HEK293 (cell line): Measurements from ENCODE around the gene PARD3B.

Source experiments
- CTCF ChIA-PET: fragments of 350-600 bp; formaldehyde crosslinking; extraction: SDS; loops from one replicate; lab custom pipeline; 2021; ENCODE audit warnings: antibody characterized with exemption; lab: Yijun Ruan, JAX
- POLR2A ChIA-PET: fragments of 300-600 bp; formaldehyde crosslinking; extraction: SDS; loops from one replicate; lab custom pipeline; 2020; ENCODE audit warnings: antibody characterized with exemption, inconsistent platforms; lab: Yijun Ruan, JAX
- H3K27ac ChIP-seq: fragments of 200-500 bp; sonication (Bioruptor generic); 2 replicates; pipeline ENCODE4 v1.5.1; 2014; ENCODE audit warnings: low read depth, low read length, control low read depth, inconsistent platforms; ENCODE audit errors: extremely low read depth
- H3K36me3 ChIP-seq, 2 experiments: fragments of 200-500 bp in 1 of 2; sonication (Bioruptor generic) in 1 of 2; 1 replicate in 1 of 2; 2 replicates in 1 of 2; pipeline ENCODE4 v1.5.1; 2014 to 2017; ENCODE audit warnings: inconsistent platforms in 2 of 2, low read length in 2 of 2; ENCODE audit not compliant: control insufficient read depth in 2 of 2, insufficient read depth in 1 of 2
- H3K4me1 ChIP-seq: fragments of 200-500 bp; sonication (Bioruptor generic); 2 replicates; pipeline ENCODE4 v1.5.1; 2014; ENCODE audit warnings: mild to moderate bottlenecking, low read length, inconsistent platforms; ENCODE audit not compliant: control insufficient read depth, insufficient read depth
- H3K4me3 ChIP-seq: 2 replicates; pipeline ENCODE4 v1.5.1; 2011; ENCODE audit warnings: low read depth, mild to moderate bottlenecking, control low read depth, low read length, moderate library complexity
- H3K9me3 ChIP-seq: fragments of 200-500 bp; sonication (Bioruptor generic); 2 replicates; pipeline ENCODE4 v1.5.1; 2014; ENCODE audit warnings: low read depth, low read length, inconsistent platforms; ENCODE audit not compliant: control insufficient read depth, insufficient read depth
- GLI4 ChIP-seq: fragments of 450-650 bp; formaldehyde crosslinking; IDR thresholded peaks from 2 replicates; pipeline ENCODE4 v1.5.1; 2016; ENCODE audit warnings: missing biosample characterization, missing genetic modification characterization
- REPIN1 ChIP-seq: fragments of 450-650 bp; formaldehyde crosslinking; IDR thresholded peaks from 2 replicates; pipeline ENCODE4 v1.5.1; 2017; ENCODE audit warnings: missing biosample characterization, missing genetic modification characterization, low read depth
- REST ChIP-seq: fragments of 450-650 bp; formaldehyde crosslinking; IDR thresholded peaks from 2 replicates; pipeline ENCODE4 v1.5.1; 2016; ENCODE audit warnings: missing biosample characterization, missing genetic modification characterization
- ZNF140 ChIP-seq: fragments of 450-650 bp; formaldehyde crosslinking; IDR thresholded peaks from 2 replicates; pipeline ENCODE4 v1.5.1; 2016; ENCODE audit warnings: missing biosample characterization, missing genetic modification characterization
- ZNF211 ChIP-seq: fragments of 450-650 bp; formaldehyde crosslinking; IDR thresholded peaks from 2 replicates; pipeline ENCODE4 v1.5.1; 2016; ENCODE audit warnings: low read depth, missing biosample characterization, missing genetic modification characterization
- ZNF239 ChIP-seq: fragments of 450-650 bp; formaldehyde crosslinking; IDR thresholded peaks from 2 replicates; pipeline ENCODE4 v1.5.1; 2016; ENCODE audit warnings: missing biosample characterization, missing genetic modification characterization
- ZNF292 ChIP-seq: fragments of 450-650 bp; formaldehyde crosslinking; IDR thresholded peaks from 2 replicates; pipeline ENCODE4 v1.5.1; 2016; ENCODE audit warnings: low read depth, missing biosample characterization, missing genetic modification characterization, borderline replicate concordance
- ZNF366 ChIP-seq: fragments of 450-650 bp; formaldehyde crosslinking; conservative IDR thresholded peaks from 2 replicates; pipeline ENCODE4 v1.5.1; 2016; ENCODE audit warnings: missing biosample characterization, missing genetic modification characterization
- ZNF561 ChIP-seq: fragments of 450-650 bp; IDR thresholded peaks from 2 replicates; pipeline ENCODE4 v1.5.1; 2018; ENCODE audit warnings: missing biosample characterization, missing genetic modification characterization, borderline replicate concordance
- ZSCAN16 ChIP-seq: fragments of 450-650 bp; formaldehyde crosslinking; IDR thresholded peaks from 2 replicates; pipeline ENCODE4 v1.5.1; 2016; ENCODE audit warnings: missing biosample characterization, missing genetic modification characterization
- TF ChIP-seq, protein P1 (sequence below): fragments of 450-650 bp; formaldehyde crosslinking; conservative IDR thresholded peaks from 2 replicates; pipeline ENCODE4 v1.5.1; 2016; ENCODE audit warnings: low read depth, missing biosample characterization, missing genetic modification characterization
- TF ChIP-seq, protein P2 (sequence below): fragments of 450-650 bp; formaldehyde crosslinking; IDR thresholded peaks from 2 replicates; pipeline ENCODE4 v1.5.1; 2016; ENCODE audit warnings: missing biosample characterization, missing genetic modification characterization
- TF ChIP-seq, protein P3 (sequence below): fragments of 450-650 bp; formaldehyde crosslinking; IDR thresholded peaks from 2 replicates; pipeline ENCODE4 v1.5.1; 2016; ENCODE audit warnings: missing biosample characterization, missing genetic modification characterization
- TF ChIP-seq, protein P4 (sequence below): sonication (generic); formaldehyde crosslinking; IDR thresholded peaks from 2 replicates; pipeline ENCODE4 v1.8.1; 2022; ENCODE audit warnings: mild to moderate bottlenecking, moderate library complexity, missing genetic modification reagents
- TF ChIP-seq, protein P5 (sequence below): fragments of 450-650 bp; formaldehyde crosslinking; IDR thresholded peaks from 2 replicates; pipeline ENCODE4 v1.5.1; 2016; ENCODE audit warnings: missing biosample characterization, missing genetic modification characterization, borderline replicate concordance

The PARD3B gene

DNA sequence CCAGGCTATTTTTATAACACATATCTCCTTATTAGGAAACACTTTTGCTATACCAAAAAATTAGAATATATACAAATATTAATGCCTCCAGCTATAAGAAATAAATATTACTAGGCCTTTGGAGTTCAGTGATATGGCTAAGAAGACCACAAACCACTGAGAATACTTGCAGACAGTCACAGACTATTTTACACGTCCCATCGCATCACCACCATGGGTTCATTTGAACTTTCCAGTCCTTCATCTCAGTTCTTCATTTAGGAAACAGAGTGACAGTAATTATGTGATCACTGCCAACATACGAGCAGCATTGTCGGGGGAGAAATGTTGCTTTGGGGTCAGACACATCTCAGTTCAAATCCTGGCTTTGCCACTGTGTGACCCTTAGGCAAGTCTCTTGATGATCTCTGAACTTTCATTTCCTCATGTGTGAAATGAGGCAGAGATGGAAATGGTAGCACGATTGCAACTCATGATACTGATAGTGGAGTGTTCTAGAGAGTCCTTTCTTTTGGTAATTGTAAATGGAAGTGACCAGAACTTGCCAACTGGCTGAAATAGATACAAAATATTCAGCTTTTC, 998.1 kb downstream of the PARD3B start:
- no peaks in the 10 kb centered on the region for H3K4me1 ChIP-seq
- no peak overlapping the region for H3K27ac ChIP-seq
- no peak overlapping the region for H3K4me3 ChIP-seq
- H3K36me3 ChIP-seq: no peaks in the 10 kb centered on the region
- ChIA-PET POLR2A (no interaction called here), CTCF (no interaction called here)
- H3K9me3 ChIP-seq: no peaks in the 10 kb centered on the region
- TF ChIP-seq, protein P1, sequence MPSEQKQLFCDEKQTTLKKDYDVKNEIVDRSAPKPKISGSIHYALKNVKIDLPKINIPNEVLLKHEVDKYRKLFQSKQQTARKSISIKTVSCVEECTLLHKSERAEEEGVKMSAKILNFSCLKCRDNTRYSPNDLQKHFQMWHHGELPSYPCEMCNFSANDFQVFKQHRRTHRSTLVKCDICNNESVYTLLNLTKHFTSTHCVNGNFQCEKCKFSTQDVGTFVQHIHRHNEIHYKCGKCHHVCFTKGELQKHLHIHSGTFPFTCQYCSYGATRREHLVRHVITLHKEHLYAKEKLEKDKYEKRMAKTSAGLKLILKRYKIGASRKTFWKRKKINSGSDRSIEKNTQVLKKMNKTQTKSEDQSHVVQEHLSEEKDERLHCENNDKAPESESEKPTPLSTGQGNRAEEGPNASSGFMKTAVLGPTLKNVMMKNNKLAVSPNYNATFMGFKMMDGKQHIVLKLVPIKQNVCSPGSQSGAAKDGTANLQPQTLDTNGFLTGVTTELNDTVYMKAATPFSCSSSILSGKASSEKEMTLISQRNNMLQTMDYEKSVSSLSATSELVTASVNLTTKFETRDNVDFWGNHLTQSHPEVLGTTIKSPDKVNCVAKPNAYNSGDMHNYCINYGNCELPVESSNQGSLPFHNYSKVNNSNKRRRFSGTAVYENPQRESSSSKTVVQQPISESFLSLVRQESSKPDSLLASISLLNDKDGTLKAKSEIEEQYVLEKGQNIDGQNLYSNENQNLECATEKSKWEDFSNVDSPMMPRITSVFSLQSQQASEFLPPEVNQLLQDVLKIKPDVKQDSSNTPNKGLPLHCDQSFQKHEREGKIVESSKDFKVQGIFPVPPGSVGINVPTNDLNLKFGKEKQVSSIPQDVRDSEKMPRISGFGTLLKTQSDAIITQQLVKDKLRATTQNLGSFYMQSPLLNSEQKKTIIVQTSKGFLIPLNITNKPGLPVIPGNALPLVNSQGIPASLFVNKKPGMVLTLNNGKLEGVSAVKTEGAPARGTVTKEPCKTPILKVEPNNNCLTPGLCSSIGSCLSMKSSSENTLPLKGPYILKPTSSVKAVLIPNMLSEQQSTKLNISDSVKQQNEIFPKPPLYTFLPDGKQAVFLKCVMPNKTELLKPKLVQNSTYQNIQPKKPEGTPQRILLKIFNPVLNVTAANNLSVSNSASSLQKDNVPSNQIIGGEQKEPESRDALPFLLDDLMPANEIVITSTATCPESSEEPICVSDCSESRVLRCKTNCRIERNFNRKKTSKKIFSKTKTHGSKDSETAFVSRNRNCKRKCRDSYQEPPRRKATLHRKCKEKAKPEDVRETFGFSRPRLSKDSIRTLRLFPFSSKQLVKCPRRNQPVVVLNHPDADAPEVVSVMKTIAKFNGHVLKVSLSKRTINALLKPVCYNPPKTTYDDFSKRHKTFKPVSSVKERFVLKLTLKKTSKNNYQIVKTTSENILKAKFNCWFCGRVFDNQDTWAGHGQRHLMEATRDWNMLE (tag by site-specific recombination): no peak
- TF ChIP-seq, protein P2, sequence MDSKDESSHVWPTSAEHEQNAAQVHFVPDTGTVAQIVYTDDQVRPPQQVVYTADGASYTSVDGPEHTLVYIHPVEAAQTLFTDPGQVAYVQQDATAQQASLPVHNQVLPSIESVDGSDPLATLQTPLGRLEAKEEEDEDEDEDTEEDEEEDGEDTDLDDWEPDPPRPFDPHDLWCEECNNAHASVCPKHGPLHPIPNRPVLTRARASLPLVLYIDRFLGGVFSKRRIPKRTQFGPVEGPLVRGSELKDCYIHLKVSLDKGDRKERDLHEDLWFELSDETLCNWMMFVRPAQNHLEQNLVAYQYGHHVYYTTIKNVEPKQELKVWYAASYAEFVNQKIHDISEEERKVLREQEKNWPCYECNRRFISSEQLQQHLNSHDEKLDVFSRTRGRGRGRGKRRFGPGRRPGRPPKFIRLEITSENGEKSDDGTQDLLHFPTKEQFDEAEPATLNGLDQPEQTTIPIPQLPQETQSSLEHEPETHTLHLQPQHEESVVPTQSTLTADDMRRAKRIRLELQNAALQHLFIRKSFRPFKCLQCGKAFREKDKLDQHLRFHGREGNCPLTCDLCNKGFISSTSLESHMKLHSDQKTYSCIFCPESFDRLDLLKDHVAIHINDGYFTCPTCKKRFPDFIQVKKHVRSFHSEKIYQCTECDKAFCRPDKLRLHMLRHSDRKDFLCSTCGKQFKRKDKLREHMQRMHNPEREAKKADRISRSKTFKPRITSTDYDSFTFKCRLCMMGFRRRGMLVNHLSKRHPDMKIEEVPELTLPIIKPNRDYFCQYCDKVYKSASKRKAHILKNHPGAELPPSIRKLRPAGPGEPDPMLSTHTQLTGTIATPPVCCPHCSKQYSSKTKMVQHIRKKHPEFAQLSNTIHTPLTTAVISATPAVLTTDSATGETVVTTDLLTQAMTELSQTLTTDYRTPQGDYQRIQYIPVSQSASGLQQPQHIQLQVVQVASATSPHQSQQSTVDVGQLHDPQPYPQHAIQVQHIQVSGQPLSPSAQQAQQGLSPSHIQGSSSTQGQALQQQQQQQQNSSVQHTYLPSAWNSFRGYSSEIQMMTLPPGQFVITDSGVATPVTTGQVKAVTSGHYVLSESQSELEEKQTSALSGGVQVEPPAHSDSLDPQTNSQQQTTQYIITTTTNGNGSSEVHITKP: no peak
- no peak for TF ChIP-seq ZNF211 (tag by site-specific recombination)
- no peak for TF ChIP-seq ZNF239 (tag by site-specific recombination)
- TF ChIP-seq, protein P3, sequence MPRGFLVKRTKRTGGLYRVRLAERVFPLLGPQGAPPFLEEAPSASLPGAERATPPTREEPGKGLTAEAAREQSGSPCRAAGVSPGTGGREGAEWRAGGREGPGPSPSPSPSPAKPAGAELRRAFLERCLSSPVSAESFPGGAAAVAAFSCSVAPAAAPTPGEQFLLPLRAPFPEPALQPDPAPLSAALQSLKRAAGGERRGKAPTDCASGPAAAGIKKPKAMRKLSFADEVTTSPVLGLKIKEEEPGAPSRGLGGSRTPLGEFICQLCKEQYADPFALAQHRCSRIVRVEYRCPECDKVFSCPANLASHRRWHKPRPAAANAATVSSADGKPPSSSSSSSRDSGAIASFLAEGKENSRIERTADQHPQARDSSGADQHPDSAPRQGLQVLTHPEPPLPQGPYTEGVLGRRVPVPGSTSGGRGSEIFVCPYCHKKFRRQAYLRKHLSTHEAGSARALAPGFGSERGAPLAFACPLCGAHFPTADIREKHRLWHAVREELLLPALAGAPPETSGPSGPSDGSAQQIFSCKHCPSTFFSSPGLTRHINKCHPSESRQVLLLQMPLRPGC (tag by site-specific recombination): no peak
- TF ChIP-seq ZNF561 (tag by site-specific recombination): no peak
- TF ChIP-seq REPIN1: no peak
- TF ChIP-seq REST: no peak
- TF ChIP-seq, protein P4, sequence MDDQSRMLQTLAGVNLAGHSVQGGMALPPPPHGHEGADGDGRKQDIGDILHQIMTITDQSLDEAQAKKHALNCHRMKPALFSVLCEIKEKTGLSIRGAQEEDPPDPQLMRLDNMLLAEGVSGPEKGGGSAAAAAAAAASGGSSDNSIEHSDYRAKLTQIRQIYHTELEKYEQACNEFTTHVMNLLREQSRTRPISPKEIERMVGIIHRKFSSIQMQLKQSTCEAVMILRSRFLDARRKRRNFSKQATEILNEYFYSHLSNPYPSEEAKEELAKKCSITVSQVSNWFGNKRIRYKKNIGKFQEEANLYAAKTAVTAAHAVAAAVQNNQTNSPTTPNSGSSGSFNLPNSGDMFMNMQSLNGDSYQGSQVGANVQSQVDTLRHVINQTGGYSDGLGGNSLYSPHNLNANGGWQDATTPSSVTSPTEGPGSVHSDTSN (CRISPR knock-in tag): no peak
- no peak for TF ChIP-seq ZNF292
- TF ChIP-seq, protein P5, sequence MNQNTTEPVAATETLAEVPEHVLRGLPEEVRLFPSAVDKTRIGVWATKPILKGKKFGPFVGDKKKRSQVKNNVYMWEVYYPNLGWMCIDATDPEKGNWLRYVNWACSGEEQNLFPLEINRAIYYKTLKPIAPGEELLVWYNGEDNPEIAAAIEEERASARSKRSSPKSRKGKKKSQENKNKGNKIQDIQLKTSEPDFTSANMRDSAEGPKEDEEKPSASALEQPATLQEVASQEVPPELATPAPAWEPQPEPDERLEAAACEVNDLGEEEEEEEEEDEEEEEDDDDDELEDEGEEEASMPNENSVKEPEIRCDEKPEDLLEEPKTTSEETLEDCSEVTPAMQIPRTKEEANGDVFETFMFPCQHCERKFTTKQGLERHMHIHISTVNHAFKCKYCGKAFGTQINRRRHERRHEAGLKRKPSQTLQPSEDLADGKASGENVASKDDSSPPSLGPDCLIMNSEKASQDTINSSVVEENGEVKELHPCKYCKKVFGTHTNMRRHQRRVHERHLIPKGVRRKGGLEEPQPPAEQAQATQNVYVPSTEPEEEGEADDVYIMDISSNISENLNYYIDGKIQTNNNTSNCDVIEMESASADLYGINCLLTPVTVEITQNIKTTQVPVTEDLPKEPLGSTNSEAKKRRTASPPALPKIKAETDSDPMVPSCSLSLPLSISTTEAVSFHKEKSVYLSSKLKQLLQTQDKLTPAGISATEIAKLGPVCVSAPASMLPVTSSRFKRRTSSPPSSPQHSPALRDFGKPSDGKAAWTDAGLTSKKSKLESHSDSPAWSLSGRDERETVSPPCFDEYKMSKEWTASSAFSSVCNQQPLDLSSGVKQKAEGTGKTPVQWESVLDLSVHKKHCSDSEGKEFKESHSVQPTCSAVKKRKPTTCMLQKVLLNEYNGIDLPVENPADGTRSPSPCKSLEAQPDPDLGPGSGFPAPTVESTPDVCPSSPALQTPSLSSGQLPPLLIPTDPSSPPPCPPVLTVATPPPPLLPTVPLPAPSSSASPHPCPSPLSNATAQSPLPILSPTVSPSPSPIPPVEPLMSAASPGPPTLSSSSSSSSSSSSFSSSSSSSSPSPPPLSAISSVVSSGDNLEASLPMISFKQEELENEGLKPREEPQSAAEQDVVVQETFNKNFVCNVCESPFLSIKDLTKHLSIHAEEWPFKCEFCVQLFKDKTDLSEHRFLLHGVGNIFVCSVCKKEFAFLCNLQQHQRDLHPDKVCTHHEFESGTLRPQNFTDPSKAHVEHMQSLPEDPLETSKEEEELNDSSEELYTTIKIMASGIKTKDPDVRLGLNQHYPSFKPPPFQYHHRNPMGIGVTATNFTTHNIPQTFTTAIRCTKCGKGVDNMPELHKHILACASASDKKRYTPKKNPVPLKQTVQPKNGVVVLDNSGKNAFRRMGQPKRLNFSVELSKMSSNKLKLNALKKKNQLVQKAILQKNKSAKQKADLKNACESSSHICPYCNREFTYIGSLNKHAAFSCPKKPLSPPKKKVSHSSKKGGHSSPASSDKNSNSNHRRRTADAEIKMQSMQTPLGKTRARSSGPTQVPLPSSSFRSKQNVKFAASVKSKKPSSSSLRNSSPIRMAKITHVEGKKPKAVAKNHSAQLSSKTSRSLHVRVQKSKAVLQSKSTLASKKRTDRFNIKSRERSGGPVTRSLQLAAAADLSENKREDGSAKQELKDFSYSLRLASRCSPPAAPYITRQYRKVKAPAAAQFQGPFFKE: no peak
- no peak for TF ChIP-seq ZSCAN16 (tag by site-specific recombination)
- TF ChIP-seq GLI4 (tag by site-specific recombination): no peak
- TF ChIP-seq ZNF366: no peak
- no peak for TF ChIP-seq ZNF140
